DND-41 (cell line): ENCODE results near the gene POLA2.

Source experiments
- EZH2 ChIP-seq: IDR thresholded peaks from 3 replicates; pipeline ENCODE4 v1.6.1; 2012; ENCODE audit warnings: borderline replicate concordance, low read depth, mild to moderate bottlenecking, moderate library complexity, low read length, inconsistent platforms; ENCODE audit not compliant: severe bottlenecking
- TF ChIP-seq, protein P1 (sequence below): IDR thresholded peaks from 2 replicates; pipeline ENCODE4 v1.5.1; 2012; ENCODE audit warnings: borderline replicate concordance, low read length, moderate library complexity, mild to moderate bottlenecking; ENCODE audit not compliant: poor library complexity, severe bottlenecking; ENCODE audit errors: extremely low read depth

DNA sequence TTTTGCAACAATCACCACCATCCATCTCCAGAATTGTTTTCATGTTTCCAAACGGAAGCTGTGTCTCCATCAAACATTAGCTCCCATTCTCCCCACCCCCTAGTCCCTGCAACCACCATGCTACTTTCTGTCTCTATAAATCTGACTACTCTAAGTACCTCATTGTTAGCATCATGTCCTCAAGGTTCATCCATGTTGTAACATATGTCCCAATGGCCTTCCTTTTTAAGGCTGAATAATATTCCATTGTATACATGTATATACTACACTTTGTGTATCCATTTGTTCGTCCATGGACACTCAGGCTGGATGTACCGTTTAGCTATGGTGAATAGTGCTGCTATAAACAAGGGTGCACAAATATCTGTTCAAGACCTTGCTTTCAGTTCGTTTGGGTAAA is 63.7 kb downstream of the POLA2 start:
- TF ChIP-seq, protein P1, sequence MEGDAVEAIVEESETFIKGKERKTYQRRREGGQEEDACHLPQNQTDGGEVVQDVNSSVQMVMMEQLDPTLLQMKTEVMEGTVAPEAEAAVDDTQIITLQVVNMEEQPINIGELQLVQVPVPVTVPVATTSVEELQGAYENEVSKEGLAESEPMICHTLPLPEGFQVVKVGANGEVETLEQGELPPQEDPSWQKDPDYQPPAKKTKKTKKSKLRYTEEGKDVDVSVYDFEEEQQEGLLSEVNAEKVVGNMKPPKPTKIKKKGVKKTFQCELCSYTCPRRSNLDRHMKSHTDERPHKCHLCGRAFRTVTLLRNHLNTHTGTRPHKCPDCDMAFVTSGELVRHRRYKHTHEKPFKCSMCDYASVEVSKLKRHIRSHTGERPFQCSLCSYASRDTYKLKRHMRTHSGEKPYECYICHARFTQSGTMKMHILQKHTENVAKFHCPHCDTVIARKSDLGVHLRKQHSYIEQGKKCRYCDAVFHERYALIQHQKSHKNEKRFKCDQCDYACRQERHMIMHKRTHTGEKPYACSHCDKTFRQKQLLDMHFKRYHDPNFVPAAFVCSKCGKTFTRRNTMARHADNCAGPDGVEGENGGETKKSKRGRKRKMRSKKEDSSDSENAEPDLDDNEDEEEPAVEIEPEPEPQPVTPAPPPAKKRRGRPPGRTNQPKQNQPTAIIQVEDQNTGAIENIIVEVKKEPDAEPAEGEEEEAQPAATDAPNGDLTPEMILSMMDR = no peak
- TF ChIP-seq EZH2 = no peak
